Sigmoid colon (tissue), 4 donors: ENCODE results near the gene SLC28A1.
"Not testable (repeated sequence)": the region's sequence is repeated elsewhere in the genome, so short reads cannot be mapped to it uniquely, and the experiment has no call there.

Experiments used
- POLR2A ChIP-seq, 2 donors: fragments of 450-650 bp; IDR thresholded peaks; one replicate each; pipeline ENCODE4 v1.6.1; 2016; ENCODE audit warnings: antibody characterized with exemption in 2 of 2, mild to moderate bottlenecking in 2 of 2, moderate library complexity in 2 of 2
- POLR2AphosphoS5 ChIP-seq, 4 donors: sonication (generic); formaldehyde crosslinking; IDR thresholded peaks; one replicate each; pipeline ENCODE4 v1.6.1; 2017; ENCODE audit warnings: antibody characterized with exemption in 4 of 4

GRCh38 chr15:84924821-84925569 lies 40.5 kb downstream of the SLC28A1 start:
- not testable (repeated sequence) for TF ChIP-seq POLR2AphosphoS5, POLR2A (IDR thresholded peaks at IDR 0.05)
